HG03342 (cell line): ENCODE results near the gene CEP43.

ENCODE experiments used
- ATAC-seq: cut with Tn5 transposase; IDR thresholded peaks from one replicate; pipeline ENCODE4 v1.9.1; 2021; ENCODE audit warnings: mild to moderate bottlenecking, moderate library complexity; ENCODE audit not compliant: unreplicated experiment

Gene CEP43

DNA sequence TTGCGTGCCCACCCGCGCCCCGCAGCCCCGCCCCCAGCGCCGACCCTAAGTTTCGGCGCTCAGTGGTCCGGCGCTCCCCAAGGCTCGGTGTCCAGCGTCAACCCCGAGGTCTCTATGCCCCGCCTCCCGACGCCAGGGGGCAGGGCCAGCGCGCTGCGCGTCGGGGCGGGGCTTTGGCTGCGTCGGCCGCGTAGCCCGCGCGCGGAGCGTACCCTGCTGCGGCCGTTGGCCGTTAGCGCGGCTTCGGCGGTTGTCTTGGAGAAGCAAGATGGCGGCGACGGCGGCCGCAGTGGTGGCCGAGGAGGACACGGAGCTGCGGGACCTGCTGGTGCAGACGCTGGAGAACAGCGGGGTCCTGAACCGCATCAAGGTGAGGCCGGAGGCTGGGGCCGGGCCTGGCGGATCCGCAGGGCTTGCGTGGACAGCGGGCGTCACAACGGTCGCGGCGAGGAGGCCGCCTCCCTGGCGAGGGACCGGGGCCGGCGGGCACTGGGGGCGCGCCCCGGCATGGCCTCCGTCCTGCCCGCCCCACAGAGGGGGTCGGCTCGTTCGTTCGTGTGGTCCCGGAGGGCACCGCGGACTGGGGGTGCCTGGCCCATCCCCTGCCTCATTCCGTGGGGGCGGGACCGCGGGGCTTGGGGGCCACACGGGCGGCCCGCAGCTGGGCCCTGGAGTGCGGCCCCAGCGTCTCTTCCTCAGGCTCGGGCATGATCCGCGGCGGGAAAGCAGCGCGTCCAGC lies at the start of gene CEP43:
Gene CEP43, plus strand, starts transcription at position 253 of the 739 bp plus-strand sequence. Its CDS starts 16 bp downstream, at position 269.
- peak; percentile 90 for ATAC-seq

DNA sequence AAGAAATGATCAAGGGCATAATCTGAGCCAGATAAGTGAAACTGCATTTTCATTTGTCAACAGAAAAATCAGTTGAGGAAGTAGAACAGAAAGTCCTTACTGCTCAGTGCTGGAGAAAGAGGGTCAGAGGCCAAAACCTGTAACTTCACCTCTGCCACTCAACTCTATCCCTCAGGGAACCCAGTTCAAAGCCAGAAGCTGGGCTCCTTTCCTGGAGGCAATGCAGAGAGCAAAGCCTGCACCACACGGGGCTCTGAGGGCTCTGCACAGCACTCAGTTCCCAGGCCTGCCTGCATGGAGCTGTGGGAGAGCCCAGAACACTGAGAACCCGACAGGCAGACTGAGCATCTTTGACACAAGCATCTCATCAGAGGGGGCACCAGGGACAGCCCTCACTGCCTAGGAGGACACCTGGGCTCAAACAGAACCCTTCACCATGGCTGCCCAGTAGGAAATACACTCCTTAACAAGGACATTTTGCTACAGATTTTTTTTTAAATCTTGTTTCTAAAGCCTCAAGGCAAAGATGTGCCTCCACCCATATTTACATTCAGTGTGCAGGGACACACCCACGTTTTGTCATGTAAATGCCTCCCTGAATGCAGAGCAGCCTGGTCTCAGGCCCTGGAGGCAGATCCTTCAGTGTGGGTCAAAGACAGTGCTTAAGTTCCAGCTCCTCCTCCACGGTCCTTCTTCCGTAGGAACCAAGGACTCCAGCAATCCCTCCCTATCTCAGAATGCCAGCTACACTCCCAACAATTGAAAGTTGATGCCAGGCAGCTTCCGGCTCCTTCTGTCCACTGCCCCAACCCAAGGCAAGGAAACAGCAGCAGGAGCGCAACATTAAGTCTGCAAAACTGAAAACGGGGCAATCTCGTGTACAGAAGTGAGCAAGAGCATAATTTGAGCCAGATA lies 49.4 kb upstream of the CEP43 start:
- peak; percentile 0 for ATAC-seq

GRCh38 chr6:166950443-166950821 lies 48.8 kb upstream of the CEP43 start:
- ATAC-seq, result peak; percentile 44

DNA sequence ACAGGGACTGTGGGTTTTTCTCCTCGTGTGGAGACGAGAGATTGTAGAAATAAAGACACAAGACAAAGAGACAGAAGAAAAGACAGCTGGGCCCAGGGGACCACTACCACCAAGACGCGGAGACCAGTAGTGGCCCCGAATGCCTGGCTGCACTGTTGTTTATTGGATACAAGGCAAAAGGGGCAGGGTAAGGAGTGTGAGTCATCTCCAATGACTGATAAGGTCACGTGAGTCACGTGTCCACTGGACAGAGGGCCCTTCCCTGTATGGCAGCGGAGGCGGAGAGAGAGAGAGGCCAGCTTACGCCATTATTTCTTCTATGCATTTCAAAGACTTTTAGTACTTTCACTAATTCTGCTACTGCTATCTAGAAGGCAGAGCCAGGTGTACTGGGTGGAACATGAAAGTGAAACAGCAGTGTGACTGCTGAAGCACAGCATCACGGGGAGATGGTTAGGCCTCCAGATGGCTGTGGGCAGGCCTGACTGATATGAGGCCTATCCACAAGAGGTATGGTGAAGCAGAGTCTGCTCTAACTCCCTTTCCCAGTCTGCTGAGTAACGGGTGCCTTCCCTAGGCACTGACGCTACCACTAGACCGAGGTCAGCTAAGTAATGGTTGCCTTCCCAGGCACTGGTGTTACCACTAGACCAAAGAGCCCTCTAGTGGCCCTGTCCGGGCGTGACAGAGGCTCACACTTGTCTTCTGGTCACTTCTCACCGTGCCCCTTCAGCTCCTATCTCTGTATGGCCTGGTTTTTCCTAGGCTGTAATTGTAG lies 48.1 kb upstream of the CEP43 start:
- peak; percentile 94 for ATAC-seq

DNA sequence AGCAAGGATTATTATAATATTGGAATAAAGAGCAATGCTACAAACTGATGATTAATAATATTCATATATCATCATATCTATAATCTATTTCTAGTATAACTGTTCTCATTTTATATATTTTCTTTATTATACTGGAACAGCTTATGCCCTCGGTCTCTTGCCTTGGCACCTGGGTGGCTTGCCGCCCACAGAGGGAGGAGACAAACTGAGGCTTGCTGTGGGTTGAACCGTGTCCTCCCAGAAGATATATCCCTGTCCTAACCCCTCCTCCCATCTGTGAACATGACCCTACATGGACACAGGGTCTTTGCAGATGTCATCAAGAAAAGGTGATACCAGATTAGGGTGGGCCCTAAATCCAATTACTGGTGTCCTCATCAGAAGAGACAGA lies 47.5 kb upstream of the CEP43 start:
- ATAC-seq, result no peak

DNA sequence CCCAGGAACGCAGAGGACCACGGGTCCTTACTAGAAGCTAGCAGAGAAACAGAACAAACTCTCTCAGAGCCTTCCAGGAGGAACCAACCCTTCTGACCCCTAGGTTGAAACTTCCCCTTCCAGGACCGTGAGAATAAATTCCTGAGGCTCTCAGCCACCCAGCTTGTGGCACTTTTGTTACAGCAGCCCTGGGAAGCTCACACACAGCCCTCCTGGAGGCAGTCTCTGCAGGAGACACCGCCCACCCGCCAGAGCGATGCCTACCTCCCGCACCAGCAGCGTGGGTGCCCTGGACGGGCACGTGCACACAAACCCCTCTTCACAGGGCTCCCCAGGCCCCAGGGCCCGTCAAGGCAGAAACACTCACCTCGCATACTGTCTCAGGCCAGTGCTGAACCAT lies 47.1 kb upstream of the CEP43 start:
- no peak for ATAC-seq

- ATAC-seq, result no peak
These were observed 46.4 kb upstream of the CEP43 start for GRCh38 chr6:166952567-166953486.

DNA sequence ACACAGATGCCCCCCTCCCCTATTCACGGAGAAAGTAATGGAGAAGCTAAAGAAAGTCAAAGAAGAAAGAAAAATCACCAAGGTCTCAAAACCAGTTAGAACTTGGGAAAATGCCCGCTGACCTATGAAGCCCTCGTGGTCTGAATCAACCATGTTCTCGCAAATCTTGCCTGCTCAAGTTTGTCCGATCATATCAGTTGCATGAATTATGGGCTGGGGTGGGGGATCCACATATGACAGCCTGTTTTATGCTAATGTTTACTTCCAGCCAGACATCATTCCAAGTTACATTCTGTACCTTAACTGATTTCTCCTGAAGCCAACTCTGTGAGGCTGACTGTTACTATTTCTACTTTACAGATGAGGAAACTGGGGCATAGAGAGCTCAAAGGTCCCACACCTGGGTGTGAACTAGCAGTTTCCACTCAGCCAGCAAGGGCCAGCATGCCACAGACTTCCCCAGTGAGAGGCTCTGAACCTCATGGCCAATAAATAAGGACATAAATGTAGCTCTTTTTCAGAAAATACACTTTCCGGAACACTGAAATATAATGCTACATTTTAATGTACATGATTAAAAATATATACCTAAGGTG lies 45.0 kb upstream of the CEP43 start:
- no peak for ATAC-seq

DNA sequence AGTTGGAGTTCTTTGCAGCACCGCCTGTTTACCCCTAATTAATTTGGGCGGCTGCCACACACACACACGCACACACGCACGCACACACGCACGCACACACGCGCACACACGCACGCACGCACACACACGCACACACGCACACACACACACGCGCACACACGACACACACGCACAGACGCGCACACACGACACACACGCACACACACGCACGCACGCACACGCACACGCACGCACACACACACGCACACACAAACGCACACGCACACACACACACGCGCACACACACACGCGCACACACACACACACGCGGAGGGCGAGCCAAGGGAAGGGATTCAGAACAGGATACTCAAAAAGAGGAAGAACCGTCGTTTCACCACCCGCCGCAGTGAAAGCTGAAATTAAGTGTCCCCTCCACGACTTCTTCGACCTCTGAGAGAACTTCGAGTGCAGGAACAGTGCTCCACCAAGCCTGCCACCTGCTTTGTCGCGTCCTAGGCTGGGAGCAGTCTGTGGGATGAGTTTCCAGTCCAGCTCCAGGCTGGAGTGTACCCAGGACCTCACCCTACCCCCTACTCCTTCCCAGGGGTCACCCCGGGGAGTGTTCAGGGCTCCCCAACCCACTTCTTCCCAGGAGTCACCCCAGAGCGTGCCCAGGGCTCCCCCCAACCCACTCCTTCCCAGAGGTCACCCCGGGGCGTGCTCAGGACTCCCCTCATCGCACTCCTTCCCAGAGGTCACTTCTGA lies 43.9 kb upstream of the CEP43 start:
- ATAC-seq, result no peak

- ATAC-seq, result peak; percentile 3
These were observed 43.2 kb upstream of the CEP43 start for GRCh38 chr6:166955865-166956443.

DNA sequence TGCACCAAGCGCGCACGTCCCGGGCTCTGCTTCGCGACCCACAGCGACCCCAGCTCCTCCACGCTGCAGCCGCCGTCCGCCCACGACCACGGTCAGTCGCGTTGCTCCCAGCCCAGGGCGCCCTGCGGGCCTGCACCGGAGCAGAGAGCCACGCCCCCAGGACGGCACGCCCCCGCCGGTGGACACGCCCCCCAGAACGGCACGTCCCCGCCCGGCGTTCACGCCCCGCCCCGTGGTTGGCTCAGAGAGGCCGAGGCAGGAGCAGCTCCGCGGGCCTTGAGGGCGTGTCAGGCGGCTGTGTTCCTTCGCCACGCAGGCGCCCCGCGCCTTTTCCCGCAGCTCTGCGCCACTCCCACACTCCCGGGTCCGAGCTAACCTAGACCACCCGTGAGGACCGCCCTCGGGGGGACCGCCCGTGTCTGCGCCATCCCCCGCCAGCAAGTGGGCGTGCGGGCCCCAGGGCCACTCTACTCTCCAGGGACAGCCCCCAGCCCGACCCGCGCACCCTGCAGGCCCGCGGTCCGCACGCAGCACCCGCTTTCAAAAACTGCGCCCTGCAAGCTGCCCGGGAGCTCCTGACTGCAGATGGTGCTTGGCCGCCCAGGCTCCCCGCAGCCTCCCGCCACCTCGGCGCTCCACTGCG lies 42.6 kb upstream of the CEP43 start, which contains the start of gene RNASET2:
Gene RNASET2, minus strand, starts transcription at position 107 of the 643 bp plus-strand sequence. CDS start 368 bp downstream, outside the sequence.
- ATAC-seq, result peak; percentile 71

DNA sequence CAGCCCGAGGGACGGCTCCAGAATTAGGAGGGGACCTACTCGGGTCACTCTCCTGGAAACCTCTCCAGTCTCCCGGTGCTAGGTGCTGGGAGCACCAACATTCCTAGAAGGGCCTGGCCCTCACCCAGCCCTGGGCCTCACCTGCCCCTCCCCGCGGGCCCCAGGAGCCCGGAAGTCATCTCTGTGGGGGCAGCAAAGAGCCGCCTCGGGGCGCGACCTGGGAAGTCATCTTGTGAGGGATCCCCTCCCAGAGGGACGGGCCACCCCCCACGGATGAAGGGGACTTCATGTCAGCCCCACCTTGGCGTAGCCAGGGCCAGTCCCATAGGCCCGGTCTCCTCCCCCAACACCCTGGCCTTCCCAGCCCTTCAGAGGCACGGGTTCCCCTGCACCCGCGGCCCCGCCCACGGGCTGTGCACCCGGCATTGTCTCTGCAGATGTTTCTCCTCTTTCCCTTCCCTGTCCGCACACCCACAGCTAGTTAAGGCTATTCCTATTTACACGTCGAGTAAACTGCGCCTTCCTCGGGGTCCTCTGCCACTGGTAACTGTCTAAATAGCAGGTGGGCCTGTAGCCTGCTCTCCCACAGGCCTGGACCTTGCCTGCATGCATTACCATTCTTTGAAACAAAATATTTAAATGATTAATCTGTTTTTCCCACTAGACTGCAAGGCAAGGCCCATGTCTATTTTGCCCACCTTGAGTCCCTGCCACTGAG lies 42.0 kb upstream of the CEP43 start:
- peak; percentile 28 for ATAC-seq

DNA sequence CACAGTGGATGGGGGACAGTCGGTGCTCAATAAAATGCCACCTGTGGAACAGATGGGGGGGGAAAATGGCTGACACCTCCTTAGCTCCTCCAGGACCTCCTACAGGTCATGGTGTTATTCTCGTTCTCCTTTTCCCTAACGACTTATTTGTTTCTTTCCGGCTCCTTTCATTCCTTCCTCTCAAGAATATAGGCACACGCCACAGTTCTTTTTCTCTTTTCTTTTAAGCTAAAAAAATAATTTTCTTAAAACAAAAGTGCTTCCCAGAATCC lies 41.5 kb upstream of the CEP43 start:
- ATAC-seq, result no peak

DNA sequence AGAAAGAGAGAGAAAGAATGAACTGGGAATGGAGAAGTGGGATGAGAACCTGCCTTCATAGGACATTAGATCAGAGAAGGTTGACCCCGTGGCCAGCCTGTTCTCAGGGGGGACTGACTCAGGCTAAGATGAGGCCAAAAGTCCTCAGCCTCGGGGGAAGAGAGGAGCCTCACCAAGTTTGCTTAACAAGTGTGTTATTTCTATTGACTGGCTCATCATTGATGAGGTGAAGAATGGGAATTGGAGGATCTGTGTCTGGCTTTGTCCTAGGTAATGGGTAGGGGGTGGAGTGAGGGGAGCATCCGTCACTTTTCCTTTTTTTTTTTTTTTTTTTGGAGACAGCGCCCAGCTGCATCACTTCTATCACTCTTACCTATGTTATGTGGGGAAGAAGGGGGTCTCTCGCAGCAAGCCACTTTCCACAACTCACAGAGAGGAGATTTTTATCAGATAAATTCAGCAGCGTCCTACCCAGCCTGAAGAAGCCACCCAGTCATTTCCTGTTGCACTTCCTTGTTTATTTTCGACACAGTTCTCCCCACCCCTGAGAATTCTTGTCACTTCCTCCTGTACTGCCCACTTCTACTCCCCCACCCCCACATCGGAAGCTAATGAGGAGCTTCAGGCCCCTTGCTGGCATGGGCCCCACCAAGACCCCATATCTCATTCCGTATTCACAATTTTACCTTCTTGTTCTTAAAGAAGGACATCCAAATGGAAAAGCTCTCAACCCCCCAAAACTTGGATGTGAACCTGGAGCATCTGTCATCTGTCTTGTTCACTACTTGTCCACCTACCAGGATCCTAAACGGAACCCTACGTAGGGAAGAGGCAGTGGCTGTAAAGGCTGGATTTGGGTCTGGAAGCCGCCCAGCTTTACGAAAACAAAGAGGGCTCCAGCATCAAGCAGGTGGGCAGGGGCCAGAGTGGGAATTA lies 40.0 kb upstream of the CEP43 start:
- no peak for ATAC-seq

DNA sequence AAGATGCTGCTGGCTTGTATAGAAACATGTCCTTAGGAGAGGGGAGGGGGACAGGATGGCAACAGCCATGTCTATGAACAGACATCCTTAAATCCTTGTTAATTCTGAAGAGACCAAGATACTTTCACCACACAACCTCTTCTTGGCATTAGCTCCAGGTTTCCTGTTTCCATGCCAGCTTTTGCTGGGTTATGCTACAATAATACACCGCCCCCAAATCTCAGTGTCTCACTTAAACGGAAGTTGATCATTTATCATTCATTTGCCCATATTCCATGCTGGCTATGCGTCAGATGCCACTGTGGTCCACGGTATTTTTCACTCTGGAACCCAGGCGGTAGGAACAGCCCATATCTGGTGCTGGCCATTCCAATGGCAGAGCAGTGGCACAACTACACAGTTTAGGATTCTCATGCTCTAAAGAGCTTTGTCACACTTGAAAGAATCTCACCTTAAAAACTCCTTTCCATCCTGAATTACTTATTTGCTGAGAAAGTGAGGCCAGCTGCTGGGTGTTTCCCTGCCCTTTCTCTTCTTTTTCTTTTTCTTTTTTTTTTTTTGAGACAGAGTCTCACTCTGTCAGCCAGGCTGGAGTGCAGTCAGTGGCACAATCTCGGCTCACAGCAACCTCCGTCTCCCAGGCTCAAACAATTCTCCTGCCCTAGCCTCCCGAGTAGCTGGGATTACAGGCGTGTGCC lies 39.1 kb upstream of the CEP43 start:
- no peak for ATAC-seq

- ATAC-seq, result no peak
These were observed 38.6 kb upstream of the CEP43 start for GRCh38 chr6:166960609-166960978.
